GM18511 (cell line): Measurements from ENCODE around the gene ACAA1.
"Not testable (repeated sequence)": the region's sequence is repeated elsewhere in the genome, so short reads cannot be mapped to it uniquely, and the experiment has no call there.

Experiments
- ATAC-seq: cut with Tn5 transposase; IDR thresholded peaks from one replicate; pipeline ENCODE4 v1.9.1; 2021; ENCODE audit warnings: mild to moderate bottlenecking, moderate library complexity; ENCODE audit not compliant: unreplicated experiment

ACAA1 gene

GRCh38 chr3:38136777-38137614 is at the start of gene ACAA1:
Gene ACAA1, minus strand, starts transcription at chr3:38137127. Its CDS starts 92 bp downstream, at chr3:38137035.
- peak; percentile 87 for ATAC-seq

- no peak for ATAC-seq
These were observed 40.3 kb upstream of the ACAA1 start for GRCh38 chr3:38177181-38177580.

DNA sequence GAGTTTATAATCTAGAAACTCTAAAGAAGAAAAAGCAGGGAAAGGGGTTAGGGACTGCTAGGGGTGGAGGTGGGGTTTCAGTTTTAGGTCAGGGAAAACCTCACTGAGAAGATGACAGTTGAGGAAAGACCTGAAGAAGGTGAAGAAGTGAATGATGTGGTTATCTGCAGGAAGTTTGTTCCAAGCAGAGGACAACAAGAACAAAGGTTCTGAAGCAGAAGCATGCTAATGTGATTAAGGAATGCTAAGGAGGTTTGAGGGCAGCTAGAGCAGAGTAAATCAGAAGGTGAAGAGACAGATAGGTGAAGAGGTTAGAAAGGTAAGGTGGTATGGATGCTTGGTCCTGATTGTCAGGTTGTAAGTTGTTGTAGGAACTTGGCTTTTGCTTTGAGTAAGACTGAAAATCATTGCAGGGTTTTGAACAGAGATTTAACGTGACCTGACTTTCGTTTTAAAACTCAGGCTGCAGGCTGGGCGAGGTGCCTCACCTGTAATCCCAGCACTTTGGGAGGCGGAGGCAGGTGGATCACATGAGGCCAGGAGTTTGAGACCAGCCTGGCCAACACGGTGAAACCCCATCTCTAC is 37.0 kb upstream of the ACAA1 start:
- peak; percentile 52 for ATAC-seq

- no peak for ATAC-seq
These were observed 34.7 kb upstream of the ACAA1 start for GRCh38 chr3:38171622-38172021.

DNA sequence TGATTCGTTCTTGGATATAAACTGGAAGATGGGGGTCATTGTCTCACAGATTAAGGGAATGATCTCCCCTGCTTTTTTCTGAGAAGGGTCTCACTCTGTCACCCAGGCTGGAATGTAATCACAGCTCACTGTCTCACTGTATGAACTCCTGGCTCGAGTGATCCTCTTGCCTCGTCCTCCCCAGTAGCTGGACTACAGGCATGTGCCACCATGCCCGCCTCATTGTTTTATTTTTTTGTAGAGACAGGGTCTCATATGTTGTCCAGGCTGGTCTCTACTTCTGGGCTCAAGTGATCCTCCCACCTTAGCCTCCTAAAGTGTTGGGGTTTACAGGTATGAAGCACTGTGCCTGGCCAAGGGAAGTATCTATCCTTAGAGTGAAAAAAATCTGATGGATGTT is 33.8 kb upstream of the ACAA1 start:
- ATAC-seq = no peak

GRCh38 chr3:38169027-38169317 is 32.0 kb upstream of the ACAA1 start:
- ATAC-seq = no peak

- no peak for ATAC-seq
These were observed 31.5 kb upstream of the ACAA1 start for GRCh38 chr3:38168151-38169026.

- no peak for ATAC-seq
These were observed 30.7 kb upstream of the ACAA1 start for GRCh38 chr3:38167591-38167990.

DNA sequence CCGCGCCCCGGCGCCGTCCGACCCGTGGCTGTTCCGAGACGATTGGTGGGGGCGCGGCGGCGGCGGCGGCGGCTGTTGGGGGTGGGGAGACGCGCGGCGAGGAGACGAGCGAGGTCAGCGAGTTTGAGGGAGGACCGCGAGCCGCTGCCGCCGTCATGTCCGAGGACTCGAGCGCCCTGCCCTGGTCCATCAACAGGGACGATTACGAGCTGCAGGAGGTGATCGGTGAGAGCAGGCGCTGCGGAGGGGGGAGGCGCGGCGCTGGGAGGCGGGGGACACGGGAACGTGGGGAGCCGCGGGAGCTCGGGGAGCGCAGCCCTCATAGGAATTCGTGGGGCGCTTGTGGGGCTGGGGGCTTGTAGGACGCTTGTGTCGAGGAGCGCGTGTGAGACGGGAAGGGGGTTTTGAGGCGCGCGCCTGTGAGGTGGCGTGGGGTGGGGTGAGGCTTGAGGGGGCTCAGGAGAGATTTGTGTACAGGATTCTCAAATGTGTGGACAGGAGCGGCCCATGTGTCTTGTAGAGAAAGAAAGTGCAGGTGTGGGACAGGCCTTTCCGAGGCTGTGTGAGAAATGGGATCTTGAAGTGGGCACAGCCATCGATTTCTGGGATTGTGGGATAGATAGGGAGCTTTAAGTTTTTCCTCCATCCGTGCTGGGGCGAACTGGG is 28.9 kb upstream of the ACAA1 start:
- ATAC-seq = peak; percentile 1

DNA sequence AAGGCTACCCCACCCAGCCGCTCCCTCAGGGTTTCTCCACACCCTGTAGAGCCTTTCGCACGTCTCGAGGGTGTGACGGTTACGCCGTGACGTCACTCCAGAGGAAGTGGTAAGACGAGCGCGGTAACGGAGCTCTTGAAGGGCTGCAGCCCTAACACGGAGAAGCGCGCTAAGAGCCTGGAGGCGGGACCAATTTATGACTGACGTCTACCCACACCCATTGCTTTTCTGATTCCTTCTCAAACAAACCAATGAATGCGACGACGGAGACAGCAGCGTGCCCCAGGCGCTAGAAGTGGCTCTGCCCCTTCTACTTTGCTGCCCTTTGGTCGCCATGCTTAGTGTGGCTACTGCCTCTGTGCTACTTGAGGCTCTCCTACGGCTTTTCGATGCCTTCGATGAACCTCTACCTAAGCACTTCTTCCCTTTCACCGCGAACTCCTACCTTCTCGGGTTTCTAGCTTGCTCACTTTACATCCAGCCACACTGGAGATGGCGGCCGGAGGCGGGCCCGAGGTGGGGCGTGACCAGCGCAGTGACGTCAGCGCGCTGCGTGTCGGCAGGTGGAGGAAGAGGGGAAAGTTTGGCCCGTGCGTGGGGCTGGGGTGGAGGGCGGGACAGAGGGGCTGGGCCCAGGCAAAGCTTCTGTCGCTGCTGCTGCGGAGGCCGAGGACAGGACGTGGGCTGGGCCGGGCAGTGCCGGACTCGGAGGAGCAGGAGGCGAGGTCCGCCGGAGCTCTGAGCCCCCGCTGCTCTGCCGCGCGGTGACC is 28.2 kb upstream of the ACAA1 start, which contains the start of gene OXSR1:
Gene OXSR1 (plus strand): TSS at position 586 of the 770 bp plus-strand sequence. CDS start 340 bp downstream, outside the sequence.
- peak; percentile 93 for ATAC-seq

DNA sequence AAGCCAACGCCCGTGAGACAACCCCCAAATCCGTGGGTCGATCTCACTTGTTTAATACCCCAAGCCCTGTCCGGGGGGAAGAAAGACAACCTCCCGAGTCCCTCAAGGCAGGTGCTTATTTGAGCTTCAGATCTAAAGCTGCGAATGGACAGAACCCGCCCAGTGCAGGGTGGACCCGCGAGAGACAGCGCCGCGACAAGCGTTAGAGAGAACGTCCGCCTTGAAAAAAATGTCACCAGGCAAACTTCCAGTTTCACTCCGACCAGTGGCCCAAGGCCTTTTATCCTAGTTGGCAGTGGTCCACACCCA is 27.7 kb upstream of the ACAA1 start:
- peak; percentile 23 for ATAC-seq

GRCh38 chr3:38163841-38164642 is 27.1 kb upstream of the ACAA1 start:
- no peak for ATAC-seq

GRCh38 chr3:38163117-38163840 is 26.4 kb upstream of the ACAA1 start:
- ATAC-seq = no peak

- not testable (repeated sequence) for ATAC-seq
These were observed 23.8 kb upstream of the ACAA1 start for GRCh38 chr3:38160704-38161103.

GRCh38 chr3:38158472-38158871 is 21.5 kb upstream of the ACAA1 start:
- ATAC-seq = no peak

DNA sequence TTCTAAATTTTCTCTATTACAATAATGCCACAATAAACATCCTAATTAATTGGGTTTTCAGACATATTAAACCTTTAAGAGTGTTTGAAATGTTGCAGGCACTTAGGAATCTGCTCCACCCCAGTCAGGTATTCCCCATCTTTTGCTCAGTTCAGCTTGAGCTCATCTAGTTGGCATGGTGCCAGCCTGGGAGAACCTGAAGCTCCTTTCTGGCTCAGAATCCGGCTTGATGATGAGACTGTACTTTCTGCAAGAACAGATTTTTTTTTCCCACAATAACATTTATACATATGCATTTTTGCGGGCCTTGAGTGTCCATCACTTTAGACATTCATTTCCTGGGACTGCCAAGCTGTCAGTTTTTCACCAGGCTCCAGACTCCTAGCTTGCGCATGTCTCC is 20.7 kb upstream of the ACAA1 start:
- no peak for ATAC-seq

DNA sequence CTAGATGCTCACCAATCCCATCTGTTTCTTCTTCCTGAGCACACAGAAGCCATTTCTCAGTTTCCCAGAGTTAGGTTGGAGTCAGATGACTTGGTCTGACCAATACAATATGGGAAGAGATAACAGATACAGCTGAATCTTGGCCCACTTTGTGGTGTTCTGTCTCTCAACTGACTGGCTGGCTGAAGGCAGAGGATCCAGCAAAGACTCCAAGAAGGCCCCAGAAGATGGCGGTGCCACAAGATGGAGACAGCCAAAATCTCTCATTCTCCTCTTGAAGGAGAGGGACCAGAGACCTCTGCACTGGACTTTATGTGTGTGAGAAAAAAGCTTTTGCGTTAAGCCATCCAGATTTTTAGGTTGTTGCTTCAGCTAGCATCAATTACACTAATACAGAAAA is 20.2 kb upstream of the ACAA1 start:
- no peak for ATAC-seq

DNA sequence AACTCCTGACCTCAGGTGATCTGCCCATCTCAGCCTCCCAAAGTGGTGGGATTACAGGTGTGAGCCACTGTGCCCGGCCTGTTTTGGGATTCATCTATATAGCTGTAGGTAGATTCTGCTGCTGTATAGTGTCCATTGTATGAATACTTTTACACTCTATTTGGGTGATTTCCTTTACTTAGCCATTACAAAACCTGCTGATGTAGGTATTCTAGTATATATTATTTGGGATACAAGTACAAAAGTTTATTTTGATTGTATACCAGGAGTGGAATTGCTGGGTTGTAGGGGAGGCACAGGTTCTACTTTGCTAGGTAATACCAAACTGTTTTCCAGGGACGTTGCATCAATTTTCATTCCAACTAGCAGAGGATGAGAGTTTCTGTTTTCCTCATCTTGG is 18.9 kb upstream of the ACAA1 start:
- ATAC-seq = no peak

GRCh38 chr3:38154625-38155255 is 17.8 kb upstream of the ACAA1 start:
- no peak for ATAC-seq
